GM21619 (cell line): ENCODE data around the gene SLC11A1.

ENCODE experiments used
- ATAC-seq: cut with Tn5 transposase; IDR thresholded peaks from one replicate; pipeline ENCODE4 v1.9.1; 2021; ENCODE audit not compliant: unreplicated experiment

The SLC11A1 gene

DNA sequence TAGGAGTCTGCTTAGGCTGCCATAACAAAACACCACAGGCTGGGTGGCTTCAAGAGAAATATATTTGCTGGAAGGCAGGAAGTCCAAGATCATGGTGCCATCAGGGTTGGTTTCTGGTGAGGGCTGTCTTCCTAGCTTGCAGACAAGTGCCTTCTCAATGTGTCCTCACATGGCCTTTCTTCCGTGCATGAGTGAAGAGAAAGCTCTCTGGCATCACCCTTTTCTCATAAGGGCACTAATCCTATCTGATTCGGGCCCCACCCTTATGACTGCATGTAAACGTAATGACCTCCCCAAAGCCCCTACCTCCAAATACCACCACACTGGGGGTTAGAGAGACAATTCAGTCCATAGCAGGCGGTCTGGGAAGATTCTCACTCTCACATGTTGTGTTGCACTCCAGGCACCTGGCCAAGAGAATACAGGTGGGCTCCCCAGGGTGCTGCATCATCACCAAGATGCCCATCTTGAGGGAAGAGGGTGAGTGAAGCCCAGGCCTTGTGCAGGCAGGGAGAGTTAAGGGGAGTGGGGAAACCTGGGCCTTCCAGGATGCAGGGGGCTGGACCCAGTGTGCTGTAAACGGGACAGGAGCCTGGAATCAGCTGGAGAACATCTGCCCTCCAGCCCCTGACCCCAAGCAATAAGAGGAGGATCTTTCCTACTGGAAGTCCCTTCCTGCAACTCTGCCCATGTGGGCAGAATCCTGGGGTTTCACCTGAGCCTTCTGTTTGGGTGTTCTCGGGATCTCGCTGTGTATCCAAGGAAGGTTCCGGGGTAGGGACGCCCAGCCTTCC lies 15.3 kb upstream of the SLC11A1 start:
- no peak for ATAC-seq

DNA sequence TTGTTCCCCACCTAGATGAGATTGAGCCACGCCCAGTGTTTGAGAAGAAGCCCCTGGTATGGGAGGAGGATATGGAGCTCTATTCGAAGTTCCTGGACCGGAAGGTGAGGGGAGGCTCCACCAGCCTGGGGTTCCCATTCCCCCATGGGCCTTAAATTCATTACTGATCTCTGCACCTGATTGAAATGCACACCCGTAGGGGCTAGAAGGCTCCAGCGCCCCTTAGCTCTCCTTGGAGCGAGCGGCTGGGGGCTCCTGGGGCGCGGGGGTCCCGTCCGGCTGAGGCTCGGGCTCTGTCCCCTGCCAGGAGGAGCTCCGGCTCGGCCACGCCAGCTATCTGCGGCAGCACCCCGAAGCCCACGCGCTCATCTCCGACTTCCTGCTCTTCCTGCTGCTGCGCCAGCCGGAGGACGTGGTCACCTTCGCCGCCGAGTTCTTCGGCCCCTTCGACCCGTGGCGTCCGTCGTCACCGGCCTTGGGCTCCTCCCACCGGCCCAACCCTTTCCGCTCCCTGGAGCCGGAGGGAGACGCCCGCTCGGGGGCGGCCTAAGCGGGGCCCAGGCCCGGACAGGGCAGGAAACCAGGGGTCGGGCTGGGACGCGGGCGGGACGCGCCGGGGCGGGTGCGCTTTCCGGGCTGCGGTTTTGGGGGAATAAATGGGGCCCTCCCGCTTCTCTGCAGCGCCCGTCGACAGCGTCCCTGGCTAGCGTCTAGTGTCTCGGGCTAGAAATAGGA lies 14.5 kb upstream of the SLC11A1 start:
- ATAC-seq = peak; percentile 95

DNA sequence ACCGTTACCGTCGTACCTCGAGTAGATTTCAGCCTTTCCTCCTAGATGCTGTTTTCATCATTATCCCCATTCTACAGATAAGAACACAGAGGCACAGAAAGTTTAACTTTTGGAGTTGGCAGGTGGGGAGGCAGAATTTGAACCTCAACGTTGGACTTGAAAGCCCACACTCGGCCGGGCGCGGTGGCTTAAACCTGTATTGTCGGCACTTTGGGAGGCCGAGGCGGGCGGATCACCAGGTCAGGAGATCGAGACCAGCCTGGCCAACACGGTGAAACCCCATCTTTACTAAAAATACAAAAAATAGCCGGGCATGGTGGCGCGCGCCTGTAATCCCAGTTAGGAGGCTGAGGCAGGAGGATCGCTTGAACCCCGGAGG lies 13.9 kb upstream of the SLC11A1 start:
- ATAC-seq = no peak

DNA sequence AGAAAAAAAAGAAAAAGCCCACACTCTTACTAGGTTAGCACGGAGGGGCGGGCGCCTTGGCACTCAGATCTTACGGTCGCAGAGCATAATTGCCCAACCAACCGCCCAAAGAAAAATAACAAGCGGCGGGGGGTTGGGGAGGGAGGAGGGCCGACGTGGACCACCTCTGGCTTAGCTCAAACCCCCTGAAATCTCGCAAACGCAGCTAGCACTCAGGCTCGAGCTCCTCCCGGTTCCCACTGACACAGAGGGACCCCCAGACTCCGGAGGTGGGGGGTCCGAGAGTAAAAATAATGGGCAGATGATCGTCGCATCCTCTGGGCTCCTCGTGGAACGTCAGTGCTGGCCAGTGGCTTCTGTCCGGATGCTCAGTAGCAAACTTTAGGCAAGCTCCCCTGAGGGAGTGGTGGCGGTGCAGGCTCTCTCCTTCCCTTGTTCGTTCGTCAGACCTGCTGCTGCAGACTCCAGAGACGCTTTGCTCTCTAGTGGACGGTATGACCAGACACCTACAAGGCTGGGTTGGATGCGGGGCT lies 13.4 kb upstream of the SLC11A1 start:
- ATAC-seq = no peak

DNA sequence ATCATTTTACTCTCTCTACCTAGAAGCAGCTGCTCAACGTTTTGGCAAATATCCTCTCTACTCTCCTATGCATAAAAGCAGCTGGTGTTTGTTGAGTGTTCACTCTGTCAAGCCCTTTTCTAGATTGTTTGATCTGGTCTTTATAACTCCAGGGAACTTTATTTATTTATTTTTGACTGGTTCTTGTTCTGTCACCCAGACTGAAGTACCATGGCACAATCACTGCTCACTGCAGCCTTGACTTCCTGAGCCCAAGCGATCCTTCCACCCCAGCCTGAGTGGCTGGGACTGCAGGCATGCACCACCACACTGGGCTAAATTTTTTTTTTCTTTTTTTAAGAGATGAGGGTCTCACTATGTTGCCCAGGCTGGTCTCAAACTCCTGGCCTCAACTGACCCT lies 12.7 kb upstream of the SLC11A1 start:
- no peak for ATAC-seq

DNA sequence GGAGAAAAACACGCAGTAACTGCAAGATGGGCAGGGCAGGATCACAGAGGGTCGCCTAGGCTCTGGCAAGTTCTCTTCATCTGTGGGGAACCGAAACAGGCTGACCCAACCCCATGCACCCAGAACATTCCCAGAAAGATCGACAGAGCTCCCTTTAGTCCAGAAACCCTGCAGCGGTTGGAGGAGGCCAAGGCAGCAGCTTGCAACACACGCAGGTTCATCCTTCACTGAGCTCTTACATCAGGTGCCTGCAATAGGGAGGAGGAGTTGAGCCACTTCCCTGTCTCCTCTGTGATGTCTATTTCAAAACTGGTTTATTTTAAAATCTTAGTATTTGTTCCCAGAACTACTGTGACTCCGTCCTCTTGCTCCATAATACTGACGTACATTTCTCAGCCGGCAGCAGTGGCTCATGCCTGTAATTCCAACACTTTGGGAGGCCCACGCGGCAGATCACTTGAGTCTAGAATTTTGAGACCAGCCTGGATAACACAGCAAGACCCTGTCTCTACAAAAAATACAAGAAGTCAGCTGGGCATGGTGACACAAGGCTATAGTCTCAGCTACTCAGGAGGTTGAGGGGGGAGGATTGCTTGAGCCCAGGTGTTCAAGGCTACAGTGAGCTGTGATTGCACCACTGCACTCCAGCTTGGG lies 11.5 kb upstream of the SLC11A1 start:
- ATAC-seq = no peak

DNA sequence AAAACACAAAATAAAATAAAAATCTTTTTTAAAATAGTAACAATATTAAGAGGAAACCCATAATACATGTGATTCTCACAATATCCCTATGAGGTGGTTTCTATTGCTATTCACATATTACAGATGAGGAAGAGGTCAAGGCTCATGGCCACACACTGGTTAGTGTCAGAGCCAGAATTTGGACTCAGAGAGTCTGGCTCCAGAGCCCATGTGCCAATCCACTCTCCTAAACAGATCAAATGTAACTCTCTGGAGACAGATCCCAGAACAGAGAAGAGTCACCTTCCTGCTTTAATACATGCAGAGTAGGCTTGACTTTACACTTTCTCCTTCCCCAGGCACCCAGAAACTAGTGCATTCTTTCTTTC lies 10.1 kb upstream of the SLC11A1 start:
- ATAC-seq = no peak

DNA sequence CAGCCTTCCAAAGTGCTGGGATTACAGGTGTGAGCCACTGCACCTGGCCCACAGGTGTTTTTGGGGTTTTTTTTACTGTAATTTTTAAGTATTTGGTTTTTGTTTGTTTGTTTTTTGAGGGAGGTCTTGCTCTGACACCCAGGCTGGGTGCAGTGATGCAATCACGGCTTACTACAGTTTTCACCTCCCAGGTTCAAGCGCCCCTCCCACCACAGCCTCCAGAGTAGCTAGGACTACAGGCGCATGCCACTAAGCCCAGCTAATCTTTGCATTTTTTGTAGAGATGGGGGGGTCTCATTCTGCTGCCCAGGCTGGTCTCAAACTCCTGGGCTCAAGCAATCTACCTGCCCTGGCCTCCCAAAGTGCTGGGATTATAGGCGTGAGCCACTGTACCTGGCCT lies 7.3 kb upstream of the SLC11A1 start:
- no peak for ATAC-seq

DNA sequence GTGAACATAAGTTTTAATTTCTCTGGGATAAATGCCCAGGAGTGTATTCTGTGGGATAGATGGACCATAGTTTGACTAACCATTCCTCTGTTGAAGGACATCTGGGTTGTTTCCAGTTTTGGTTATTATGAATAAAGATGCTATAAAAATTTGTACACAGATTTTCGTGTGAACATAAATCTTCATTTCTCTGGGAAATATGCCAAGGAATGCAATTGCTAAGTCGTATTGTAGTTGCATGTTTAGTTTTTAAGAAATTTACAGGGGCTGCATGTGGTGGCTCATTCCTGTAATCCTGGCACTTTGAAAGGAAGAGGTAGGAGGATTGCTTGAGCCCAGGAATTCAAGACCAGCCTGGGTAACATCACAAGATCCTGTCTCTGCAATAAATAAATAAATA lies 6.9 kb upstream of the SLC11A1 start:
- no peak for ATAC-seq

DNA sequence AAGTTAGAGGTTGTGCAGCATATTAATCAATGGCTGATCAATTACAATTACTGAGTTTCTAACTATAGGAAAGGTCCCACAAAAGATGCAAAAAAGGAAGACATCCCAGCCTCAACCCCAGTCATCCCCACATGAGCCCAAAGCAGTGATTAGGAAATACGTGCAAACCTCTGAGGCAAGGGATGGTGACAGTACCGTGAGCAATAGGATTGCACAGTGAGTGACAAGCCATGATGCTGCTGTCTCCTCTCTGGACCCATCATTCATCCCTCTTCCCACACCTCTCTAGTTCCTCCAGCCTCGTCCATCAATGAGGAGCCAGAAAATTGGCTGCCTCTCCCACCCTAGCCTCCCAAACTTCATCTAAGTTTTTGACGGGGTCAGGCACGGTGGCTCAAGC lies 4.0 kb upstream of the SLC11A1 start:
- ATAC-seq = no peak

DNA sequence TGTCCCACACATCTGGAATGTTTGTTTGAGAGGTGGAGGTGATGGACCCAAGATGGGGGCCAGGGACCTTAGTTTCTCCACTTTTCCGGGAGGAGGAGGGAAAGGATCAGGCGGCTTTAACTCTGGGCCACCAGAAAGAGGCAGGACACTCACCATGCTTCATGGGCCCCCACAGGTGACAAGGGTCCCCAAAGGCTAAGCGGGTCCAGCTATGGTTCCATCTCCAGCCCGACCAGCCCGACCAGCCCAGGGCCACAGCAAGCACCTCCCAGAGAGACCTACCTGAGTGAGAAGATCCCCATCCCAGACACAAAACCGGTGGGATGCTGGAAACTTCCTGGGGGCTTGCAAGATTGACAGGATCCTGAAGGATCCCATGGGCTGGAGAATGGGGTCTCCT lies 712 bp downstream of the SLC11A1 start:
- ATAC-seq = no peak

DNA sequence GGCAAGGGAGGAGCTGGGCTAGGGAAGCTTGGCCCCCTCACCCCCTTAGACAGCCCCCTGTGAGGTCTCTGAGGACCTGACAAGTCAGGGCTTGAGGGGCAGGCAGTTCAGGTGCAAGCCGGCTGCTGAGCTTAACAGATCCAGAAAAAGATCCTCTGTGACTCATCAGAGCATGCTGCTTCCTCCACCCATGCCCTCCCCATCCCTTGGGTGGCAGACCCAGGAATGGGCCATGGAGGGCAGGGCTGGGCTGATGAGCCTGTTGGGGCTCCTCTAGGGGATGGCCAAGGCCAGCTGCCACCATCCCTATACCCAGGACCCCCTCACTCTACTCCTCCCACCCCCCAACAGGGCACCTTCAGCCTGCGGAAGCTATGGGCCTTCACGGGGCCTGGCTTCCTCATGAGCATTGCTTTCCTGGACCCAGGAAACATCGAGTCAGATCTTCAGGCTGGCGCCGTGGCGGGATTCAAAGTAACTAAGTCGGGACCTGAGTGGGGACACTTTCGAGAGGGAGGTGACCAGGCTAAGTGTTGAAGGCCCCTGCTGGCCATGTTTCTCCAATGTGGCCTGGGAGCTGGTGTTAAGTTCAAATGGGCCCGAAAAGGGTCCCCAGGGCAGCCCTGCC lies 1.9 kb downstream of the SLC11A1 start:
- ATAC-seq = no peak

DNA sequence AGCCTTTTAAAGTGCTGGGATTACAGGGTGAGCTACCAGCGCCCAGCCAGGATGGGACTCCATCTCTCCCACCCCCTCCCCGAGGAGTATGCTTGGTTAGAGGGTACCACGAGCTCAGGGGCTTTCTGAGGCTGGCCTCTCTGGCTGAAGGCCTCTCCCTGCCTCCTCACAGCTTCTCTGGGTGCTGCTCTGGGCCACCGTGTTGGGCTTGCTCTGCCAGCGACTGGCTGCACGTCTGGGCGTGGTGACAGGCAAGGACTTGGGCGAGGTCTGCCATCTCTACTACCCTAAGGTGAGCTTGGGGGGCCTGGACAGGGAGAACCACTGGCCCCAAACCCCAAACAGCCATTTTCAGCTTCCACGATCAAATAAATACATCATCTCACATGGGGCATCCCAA lies 2.9 kb downstream of the SLC11A1 start:
- no peak for ATAC-seq

DNA sequence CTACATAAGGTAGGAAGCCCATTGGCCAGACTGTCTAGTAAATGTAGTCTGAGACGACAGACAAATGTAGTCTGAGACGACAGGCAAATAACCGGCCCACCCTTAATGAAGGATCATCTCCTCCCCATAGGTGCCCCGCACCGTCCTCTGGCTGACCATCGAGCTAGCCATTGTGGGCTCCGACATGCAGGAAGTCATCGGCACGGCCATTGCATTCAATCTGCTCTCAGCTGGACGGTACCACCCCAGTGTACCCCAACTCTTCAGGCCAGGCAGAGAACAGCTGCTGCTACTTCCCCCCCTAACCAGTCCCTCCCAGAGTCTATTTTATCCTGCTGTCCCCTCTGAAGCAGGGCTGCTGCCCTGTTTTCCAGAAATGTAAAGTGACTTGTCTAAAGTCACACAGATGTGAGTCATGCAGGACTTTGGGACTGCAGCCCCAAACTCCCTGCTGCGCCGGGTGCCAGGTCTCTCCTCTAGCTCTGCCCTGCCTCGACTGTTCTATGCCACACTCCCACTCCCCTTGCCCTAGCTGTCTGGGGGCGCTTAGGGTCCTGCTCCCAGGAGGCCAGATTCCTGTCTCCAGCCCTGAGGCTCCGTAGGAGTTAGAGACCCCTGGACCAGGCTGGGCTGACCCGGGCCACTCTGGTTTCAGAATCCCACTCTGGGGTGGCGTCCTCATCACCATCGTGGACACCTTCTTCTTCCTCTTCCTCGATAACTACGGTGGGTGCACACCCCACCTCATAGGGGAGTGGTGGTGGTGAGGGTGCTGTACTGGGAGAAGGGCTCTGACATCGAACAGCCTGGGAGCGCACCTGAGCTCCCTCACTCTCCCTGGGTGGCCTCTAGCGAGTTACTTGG lies 4.7 kb downstream of the SLC11A1 start:
- no peak for ATAC-seq

DNA sequence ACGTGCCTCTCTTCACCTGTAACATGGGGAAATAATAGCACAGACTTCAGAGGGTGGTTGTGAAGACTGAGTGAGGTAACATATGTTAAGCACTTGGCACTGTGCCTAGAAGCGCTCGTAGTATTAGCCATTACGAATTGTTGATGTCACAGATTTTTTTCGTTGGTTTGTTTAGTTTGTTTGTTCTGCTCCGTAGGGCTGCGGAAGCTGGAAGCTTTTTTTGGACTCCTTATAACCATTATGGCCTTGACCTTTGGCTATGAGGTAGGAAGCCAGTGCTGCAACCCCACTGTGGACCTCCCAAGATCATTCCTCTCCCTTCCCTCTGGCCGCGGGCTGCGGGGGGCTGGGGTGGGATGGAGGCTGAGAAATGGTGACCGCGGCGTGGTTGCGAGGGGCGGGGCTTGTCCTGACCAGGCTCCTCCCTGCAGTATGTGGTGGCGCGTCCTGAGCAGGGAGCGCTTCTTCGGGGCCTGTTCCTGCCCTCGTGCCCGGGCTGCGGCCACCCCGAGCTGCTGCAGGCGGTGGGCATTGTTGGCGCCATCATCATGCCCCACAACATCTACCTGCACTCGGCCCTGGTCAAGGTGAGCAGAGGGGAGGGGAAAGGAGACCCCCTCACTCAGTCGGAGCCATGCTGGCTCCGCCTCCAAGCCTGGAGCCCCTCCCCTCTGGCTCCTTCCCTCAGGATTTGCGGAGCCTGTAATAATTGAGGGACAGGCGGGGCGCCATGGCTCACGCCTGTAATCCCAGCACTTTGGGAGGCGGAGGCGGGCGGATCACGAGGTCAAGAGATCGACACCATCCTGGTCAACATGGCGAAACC lies 5.5 kb downstream of the SLC11A1 start:
- ATAC-seq = no peak

DNA sequence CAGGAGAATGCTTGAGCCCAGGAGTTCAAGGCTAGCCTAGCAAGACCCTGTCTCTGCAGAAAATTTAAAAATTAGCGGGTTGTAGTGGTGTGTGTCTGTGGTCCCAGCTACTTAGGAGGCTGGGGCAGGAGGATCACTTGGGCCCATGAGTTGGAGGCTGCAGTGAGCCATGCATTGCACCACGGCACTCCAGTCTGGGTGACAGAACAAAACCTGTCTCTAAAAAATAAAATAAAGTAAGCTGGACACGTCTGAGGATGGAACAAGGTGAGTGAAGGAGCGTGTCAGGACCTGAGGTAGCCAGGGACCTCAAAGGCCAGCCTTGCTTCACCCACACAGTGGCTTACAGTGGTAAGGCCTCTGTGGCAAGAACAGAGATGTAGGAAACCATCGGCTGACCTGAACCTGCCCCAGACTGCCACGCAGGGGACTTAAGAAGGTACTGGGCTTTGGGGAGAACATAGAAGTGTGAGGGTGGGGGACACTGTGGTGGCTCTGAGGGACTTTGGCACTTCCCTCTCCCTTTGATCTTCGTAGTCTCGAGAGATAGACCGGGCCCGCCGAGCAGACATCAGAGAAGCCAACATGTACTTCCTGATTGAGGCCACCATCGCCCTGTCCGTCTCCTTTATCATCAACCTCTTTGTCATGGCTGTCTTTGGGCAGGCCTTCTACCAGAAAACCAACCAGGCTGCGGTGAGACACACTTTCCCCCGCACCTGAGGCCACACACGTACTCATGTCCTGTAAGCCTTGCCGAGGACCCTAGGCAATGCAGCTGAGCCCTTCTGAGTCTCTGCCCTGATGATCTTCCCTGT lies 7.5 kb downstream of the SLC11A1 start:
- no peak for ATAC-seq

DNA sequence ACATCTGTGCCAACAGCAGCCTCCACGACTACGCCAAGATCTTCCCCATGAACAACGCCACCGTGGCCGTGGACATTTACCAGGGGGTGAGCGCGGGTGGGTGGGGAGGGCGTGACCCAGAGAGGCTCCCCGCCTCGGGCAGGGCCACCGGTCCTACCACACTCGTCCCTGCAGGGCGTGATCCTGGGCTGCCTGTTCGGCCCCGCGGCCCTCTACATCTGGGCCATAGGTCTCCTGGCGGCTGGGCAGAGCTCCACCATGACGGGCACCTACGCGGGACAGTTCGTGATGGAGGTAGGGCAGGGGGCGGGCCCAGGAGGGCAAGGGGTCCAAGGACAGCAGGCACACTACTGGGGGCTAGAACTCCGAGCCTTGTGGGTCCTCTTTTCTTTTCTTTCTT lies 9.1 kb downstream of the SLC11A1 start:
- ATAC-seq = no peak

DNA sequence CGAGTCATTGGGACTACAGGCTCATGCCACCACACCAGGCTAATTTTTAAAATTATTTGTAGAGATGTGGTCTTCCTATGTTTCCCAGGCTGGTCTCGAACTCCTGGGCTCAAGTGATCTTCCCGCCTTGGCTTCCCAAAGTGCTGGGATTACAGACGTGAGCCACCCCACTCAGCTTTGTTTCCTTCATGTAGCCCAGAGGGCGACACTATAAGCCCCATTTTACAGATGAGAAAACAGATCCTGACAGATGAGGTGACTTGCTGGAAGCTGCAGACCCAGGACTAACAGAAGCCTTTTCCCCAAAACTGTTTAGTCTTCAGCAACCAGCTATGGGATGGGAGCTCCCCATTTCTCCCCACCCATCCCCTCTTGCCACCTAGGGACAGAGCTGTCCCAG lies 10.4 kb downstream of the SLC11A1 start:
- no peak for ATAC-seq
